ENCODE data around the gene IGF1R. TPM values are rescaled to one million over a fixed set of nuclear protein-coding genes. Genes with fewer than 3 reads are reported as not detected.
"Not testable (repeated sequence)": the region's sequence is repeated elsewhere in the genome, so short reads cannot be mapped to it uniquely, and the experiment has no call there.

Gene IGF1R
- total RNA-seq, 1 donor from 2014 or later: 23.5 TPM

DNA sequence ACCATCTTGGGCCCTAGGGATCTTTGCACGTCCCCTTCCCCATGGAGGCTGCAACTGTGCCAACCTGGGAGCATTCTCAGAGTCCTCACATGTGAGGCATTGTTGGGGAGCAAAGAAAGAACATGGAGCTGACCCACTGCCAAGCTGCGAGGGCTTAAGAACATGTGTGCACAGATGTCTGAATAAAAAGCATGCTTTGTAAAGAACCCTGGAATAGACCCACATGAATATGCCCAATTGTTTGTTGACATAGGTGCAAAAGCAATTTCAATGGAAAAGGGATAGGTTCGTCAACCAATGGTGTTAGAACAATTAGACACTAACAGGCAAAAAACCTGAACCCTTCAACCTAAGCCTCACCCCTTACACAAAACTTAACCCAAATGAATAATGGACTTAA is 349.9 kb downstream of the IGF1R start:
- no peaks in the 10 kb centered on the region for H3K36me3 ChIP-seq
- no peak overlapping the region for H2AFZ ChIP-seq (replicated peaks)
- H3K27ac Mint-ChIP-seq: no peak overlapping the region
- no peaks in the 10 kb centered on the region for H4K20me1 ChIP-seq (ENCODE audit: low read depth)
- peaks cover 2% of the 10 kb centered on the region for H3K27me3 Mint-ChIP-seq (ENCODE audit: insufficient read depth, low read depth)
- peaks cover 1% of the 10 kb centered on the region for H3K36me3 Mint-ChIP-seq
- peaks cover 13% of the 10 kb centered on the region for H3K9me3 Mint-ChIP-seq
- peaks cover 3% of the 10 kb centered on the region for H3K4me1 Mint-ChIP-seq
- DNase-seq (ENCODE audit: low spot score): no peak
- TF ChIP-seq CTCF (IDR thresholded peaks at IDR 0.05): no peak
- no peak for TF ChIP-seq EZH2phosphoT487 (IDR thresholded peaks at IDR 0.05)
- TF ChIP-seq EZH2 (IDR thresholded peaks at IDR 0.05): no peak
- H3K27me3 ChIP-seq: no peaks in the 10 kb centered on the region
- no peaks in the 10 kb centered on the region for H3K9me3 ChIP-seq (ENCODE audit: low read depth)
- H3K4me3 Mint-ChIP-seq: no peak overlapping the region
- no peak overlapping the region for H3K27ac ChIP-seq
- no peak overlapping the region for H3K4me2 ChIP-seq
- H3K9ac ChIP-seq: no peak overlapping the region
- H3K4me1 ChIP-seq: peaks cover 7% of the 10 kb centered on the region
- H3F3A ChIP-seq (ENCODE audit: low read depth): no peaks in the 10 kb centered on the region
- H3K4me3 ChIP-seq: no peak overlapping the region
- no peaks in the 10 kb centered on the region for H3K79me2 ChIP-seq (ENCODE audit: low read depth)

GRCh38 chr15:98999233-98999632 is 350.9 kb downstream of the IGF1R start:
- Histone ChIP-seq H2AFZ (replicated peaks) (no peak overlapping the region), H3K4me2 (no peak overlapping the region), H3K4me3 (no peak overlapping the region), H4K20me1 (ENCODE audit: low read depth) (no peaks in the 10 kb centered on the region), H3K27me3 (no peaks in the 10 kb centered on the region), H3K9me3 (ENCODE audit: low read depth) (no peaks in the 10 kb centered on the region), H3F3A (ENCODE audit: low read depth) (no peaks in the 10 kb centered on the region), H3K27ac (no peak overlapping the region), H3K9ac (no peak overlapping the region), H3K79me2 (ENCODE audit: low read depth) (no peaks in the 10 kb centered on the region), H3K4me1 (peaks cover 7% of the 10 kb centered on the region), H3K36me3 (no peaks in the 10 kb centered on the region)
- H3K27me3 Mint-ChIP-seq (ENCODE audit: insufficient read depth, low read depth): peaks cover 2% of the 10 kb centered on the region
- no peak overlapping the region for H3K27ac Mint-ChIP-seq
- no peak overlapping the region for H3K4me3 Mint-ChIP-seq
- no peak for DNase-seq (ENCODE audit: low spot score)
- peaks cover 1% of the 10 kb centered on the region for H3K36me3 Mint-ChIP-seq
- peaks cover 12% of the 10 kb centered on the region for H3K9me3 Mint-ChIP-seq
- peaks cover 5% of the 10 kb centered on the region for H3K4me1 Mint-ChIP-seq
- TF ChIP-seq EZH2 (IDR thresholded peaks at IDR 0.05) (no peak), CTCF (IDR thresholded peaks at IDR 0.05) (no peak), EZH2phosphoT487 (IDR thresholded peaks at IDR 0.05) (no peak)

- Histone ChIP-seq H3K36me3 (no peaks in the 10 kb centered on the region), H3K4me3 (no peak overlapping the region), H3K79me2 (ENCODE audit: low read depth) (no peaks in the 10 kb centered on the region), H3K4me2 (no peak overlapping the region), H3K27ac (no peak overlapping the region), H3K9ac (no peak overlapping the region), H2AFZ (replicated peaks) (no peak overlapping the region), H3K4me1 (peaks cover 7% of the 10 kb centered on the region), H4K20me1 (ENCODE audit: low read depth) (no peaks in the 10 kb centered on the region), H3F3A (ENCODE audit: low read depth) (no peaks in the 10 kb centered on the region), H3K9me3 (ENCODE audit: low read depth) (no peaks in the 10 kb centered on the region), H3K27me3 (no peaks in the 10 kb centered on the region)
- DNase-seq (ENCODE audit: low spot score): no peak
- TF ChIP-seq EZH2phosphoT487 (IDR thresholded peaks at IDR 0.05): no peak
- no peak for TF ChIP-seq CTCF (IDR thresholded peaks at IDR 0.05)
- no peak for TF ChIP-seq EZH2 (IDR thresholded peaks at IDR 0.05)
- Mint-ChIP-seq H3K4me3 (no peak overlapping the region), H3K4me1 (peaks cover 8% of the 10 kb centered on the region), H3K27me3 (ENCODE audit: insufficient read depth, low read depth) (no peaks in the 10 kb centered on the region), H3K9me3 (peaks cover 6% of the 10 kb centered on the region), H3K36me3 (no peaks in the 10 kb centered on the region), H3K27ac (no peak overlapping the region)
These were observed 353.9 kb downstream of the IGF1R start for GRCh38 chr15:99002226-99002625.

- H3K27ac ChIP-seq; H3K36me3 ChIP-seq; H3K4me1 ChIP-seq; H2AFZ ChIP-seq (replicated peaks); H3K27me3 Mint-ChIP-seq (ENCODE audit: insufficient read depth, low read depth); H3K4me2 ChIP-seq; H3K36me3 Mint-ChIP-seq; H3K27ac Mint-ChIP-seq; H3K79me2 ChIP-seq (ENCODE audit: low read depth); H3K27me3 ChIP-seq; H3K4me3 Mint-ChIP-seq; H3K9ac ChIP-seq; H3K4me1 Mint-ChIP-seq; H3K9me3 ChIP-seq (ENCODE audit: low read depth); H4K20me1 ChIP-seq (ENCODE audit: low read depth); H3F3A ChIP-seq (ENCODE audit: low read depth); DNase-seq (ENCODE audit: low spot score); H3K4me3 ChIP-seq: not testable (repeated sequence)
- H3K9me3 Mint-ChIP-seq: peaks cover 11% of the 10 kb centered on the region
These were observed 355.0 kb downstream of the IGF1R start for GRCh38 chr15:99003317-99003716.

DNA sequence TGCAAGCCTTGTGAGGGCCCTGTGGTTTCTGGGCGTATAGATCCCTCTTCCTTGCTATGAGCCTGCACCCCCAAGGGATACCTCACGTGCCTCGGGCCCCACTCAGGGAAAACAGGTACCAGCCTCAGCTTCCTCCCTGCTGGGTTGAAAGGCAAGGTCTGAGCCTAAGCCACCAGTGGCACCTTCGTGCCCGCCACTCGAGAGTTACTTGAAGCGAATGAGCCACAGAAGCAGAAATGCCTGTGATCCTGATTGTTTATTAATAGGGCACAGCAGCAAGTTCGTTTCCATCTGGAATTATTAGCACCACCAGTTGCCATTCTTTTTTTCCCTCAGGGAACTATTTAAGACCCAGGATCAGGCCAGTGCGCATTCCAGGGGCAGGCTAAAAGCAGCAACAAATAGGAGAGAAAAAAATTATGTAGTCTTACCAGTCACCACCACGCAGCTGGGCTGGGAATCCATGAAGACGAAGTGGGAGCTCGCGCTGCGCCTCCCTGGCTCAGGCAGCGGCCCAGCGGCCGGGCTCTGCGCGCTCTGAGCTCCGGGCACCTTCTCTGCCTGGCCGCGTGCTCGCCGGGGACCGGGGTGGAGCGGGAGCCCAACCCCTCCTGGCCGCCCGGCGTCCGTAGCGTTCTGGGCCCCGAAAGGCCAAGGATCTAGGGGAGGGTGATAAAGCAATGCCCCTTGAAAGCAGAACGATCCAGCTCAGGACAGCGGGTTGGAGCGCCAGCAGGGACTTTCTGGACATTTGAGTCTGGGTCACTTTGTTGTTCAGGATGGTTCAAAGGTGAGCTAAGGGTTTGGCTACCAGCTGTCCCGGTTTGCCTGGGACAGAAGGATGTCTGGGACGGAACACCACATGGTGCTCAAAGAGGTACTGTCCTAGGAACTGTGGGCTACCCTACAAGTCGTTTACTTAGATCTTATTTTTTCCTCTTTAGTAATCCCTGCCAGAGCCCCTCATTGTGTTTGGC is 356.9 kb downstream of the IGF1R start:
- not testable (repeated sequence) for H3F3A ChIP-seq (ENCODE audit: low read depth); H3K36me3 Mint-ChIP-seq; H3K27me3 Mint-ChIP-seq (ENCODE audit: insufficient read depth, low read depth); H3K27me3 ChIP-seq; DNase-seq (ENCODE audit: low spot score); H3K36me3 ChIP-seq; H3K4me3 Mint-ChIP-seq; H2AFZ ChIP-seq (replicated peaks); H3K27ac ChIP-seq; H3K9me3 Mint-ChIP-seq; H3K4me1 ChIP-seq; H3K79me2 ChIP-seq (ENCODE audit: low read depth); H3K9ac ChIP-seq; H3K4me2 ChIP-seq; H3K4me3 ChIP-seq; H3K27ac Mint-ChIP-seq; H3K9me3 ChIP-seq (ENCODE audit: low read depth); H4K20me1 ChIP-seq (ENCODE audit: low read depth)
- peaks cover 16% of the 10 kb centered on the region for H3K4me1 Mint-ChIP-seq

All from neural progenitor cell (in vitro differentiated cells).